Neural cell (in vitro differentiated cells): ENCODE measurements around the gene TMEM273. TPM values are rescaled to one million over a fixed set of nuclear protein-coding genes. Genes with fewer than 3 reads are reported as not detected.

Source experiments
- H2AFZ ChIP-seq: fragments of 200-600, 300-800 bp; sonication (generic), shearing (Covaris generic); 2 replicates; pipeline ENCODE4 v1.6.0; 2014; ENCODE audit warnings: low read depth, mild to moderate bottlenecking, antibody characterized with exemption, low read length, moderate library complexity
- H3F3A ChIP-seq: fragments of 200-600 bp; shearing (Covaris generic); 2 replicates; pipeline ENCODE4 v1.6.1; 2016; ENCODE audit warnings: mild to moderate bottlenecking, moderate library complexity, mixed read lengths, antibody characterized with exemption, low read length; ENCODE audit not compliant: insufficient read depth, poor library complexity, severe bottlenecking
- H3K27ac ChIP-seq: fragments of 200-600, 300-800 bp; sonication (generic), shearing (Covaris generic); 2 replicates; pipeline ENCODE4 v1.5.1; 2014; ENCODE audit warnings: mild to moderate bottlenecking, low read length, moderate library complexity
- H3K27me3 ChIP-seq: fragments of 300-800, 200-600 bp; sonication (generic), shearing (Covaris generic); 2 replicates; pipeline ENCODE4 v1.6.0; 2014; ENCODE audit warnings: mild to moderate bottlenecking, low read depth, low read length, moderate library complexity; ENCODE audit not compliant: insufficient read depth
- H3K36me3 ChIP-seq: fragments of 300-800, 200-600 bp; sonication (generic), shearing (Covaris generic); 2 replicates; pipeline ENCODE4 v1.5.1; 2014; ENCODE audit warnings: mild to moderate bottlenecking, antibody characterized with exemption, low read length, moderate library complexity; ENCODE audit not compliant: insufficient read depth
- H3K4me2 ChIP-seq: fragments of 300-800, 200-600 bp; sonication (generic), shearing (Covaris generic); 2 replicates; pipeline ENCODE4 v1.6.0; 2014; ENCODE audit warnings: mild to moderate bottlenecking, low read length
- H3K4me3 ChIP-seq: fragments of 300-800, 200-600 bp; sonication (generic), shearing (Covaris generic); 2 replicates; pipeline ENCODE4 v1.5.1; 2014; ENCODE audit warnings: mild to moderate bottlenecking, low read length, moderate library complexity
- H3K79me2 ChIP-seq: fragments of 200-600 bp; shearing (Covaris generic); replicated peaks from 2 replicates; pipeline ENCODE4 v1.6.0; 2014; ENCODE audit warnings: mild to moderate bottlenecking, low read length, moderate library complexity; ENCODE audit not compliant: insufficient read depth
- H3K9ac ChIP-seq: fragments of 300-800, 200-600 bp; sonication (generic), shearing (Covaris generic); 2 replicates; pipeline ENCODE4 v1.6.1; 2016; ENCODE audit warnings: mild to moderate bottlenecking, low read length, mixed read lengths
- H3K9me2 ChIP-seq: fragments of 200-600 bp; shearing (Covaris generic); 2 replicates; pipeline ENCODE4 v1.6.1; 2016; ENCODE audit warnings: mild to moderate bottlenecking, low read length, mixed read lengths; ENCODE audit not compliant: insufficient read depth
- H3K9me3 ChIP-seq: fragments of 200-600, 300-800 bp; sonication (generic), shearing (Covaris generic); 2 replicates; pipeline ENCODE4 v1.6.1; 2016; ENCODE audit warnings: mild to moderate bottlenecking, mixed run types, low read length, moderate library complexity, mixed read lengths
- H4K20me1 ChIP-seq: fragments of 200-600 bp; shearing (Covaris generic); 2 replicates; pipeline ENCODE4 v1.6.1; 2016; ENCODE audit warnings: mild to moderate bottlenecking, mixed run types; ENCODE audit not compliant: insufficient read depth
- EP300 ChIP-seq: fragments of 450-650 bp; conservative IDR thresholded peaks from 2 replicates; pipeline ENCODE4 v1.6.1; 2014; ENCODE audit warnings: antibody characterized with exemption, mild to moderate bottlenecking, moderate library complexity; ENCODE audit not compliant: poor library complexity, severe bottlenecking
- EZH2 ChIP-seq: fragments of 200-600, 300-800 bp; shearing (Covaris generic), sonication (generic); IDR thresholded peaks from 2 replicates; pipeline ENCODE4 v1.6.1; 2014; ENCODE audit warnings: antibody characterized with exemption, low read length, borderline replicate concordance, mild to moderate bottlenecking; ENCODE audit not compliant: insufficient read depth, poor library complexity, severe bottlenecking
- MXI1 ChIP-seq: fragments of 450-650 bp; conservative IDR thresholded peaks from 2 replicates; pipeline ENCODE4 v1.6.1; 2014; ENCODE audit warnings: antibody characterized with exemption, mild to moderate bottlenecking; ENCODE audit not compliant: poor library complexity, severe bottlenecking
- POLR2AphosphoS5 ChIP-seq: IDR thresholded peaks from 2 replicates; pipeline ENCODE4 v1.6.1; 2012
- RAD21 ChIP-seq: fragments of 450-650 bp; conservative IDR thresholded peaks from 2 replicates; pipeline ENCODE4 v1.6.1; 2014; ENCODE audit warnings: antibody characterized with exemption, mild to moderate bottlenecking, moderate library complexity
- SMC3 ChIP-seq: fragments of 450-650 bp; conservative IDR thresholded peaks from 2 replicates; pipeline ENCODE4 v1.6.1; 2014; ENCODE audit warnings: antibody characterized with exemption, mild to moderate bottlenecking, moderate library complexity; ENCODE audit not compliant: poor library complexity
- TAF1 ChIP-seq: IDR thresholded peaks from 2 replicates; pipeline ENCODE4 v1.6.1; 2012; ENCODE audit warnings: low read depth
- polyA plus RNA-seq: library from polyadenylated mRNA; depleted of rRNA; stranded (reverse); fragments of >200 nt; gene quantifications from 2 replicates; pipeline ENCODE4 v1.2.3, GENCODE V29; 2014
- TF ChIP-seq, protein P1 (sequence below): IDR thresholded peaks from 2 replicates; pipeline ENCODE4 v1.6.1; 2012; ENCODE audit warnings: borderline replicate concordance
- TF ChIP-seq, protein P2 (sequence below): fragments of 450-650 bp; IDR thresholded peaks from 2 replicates; pipeline ENCODE4 v1.5.1; 2014; ENCODE audit warnings: antibody characterized with exemption, mild to moderate bottlenecking, moderate library complexity; ENCODE audit not compliant: poor library complexity, severe bottlenecking

Gene TMEM273
- polyA plus RNA-seq, 1 donor from 2014 or later, result not detected

DNA sequence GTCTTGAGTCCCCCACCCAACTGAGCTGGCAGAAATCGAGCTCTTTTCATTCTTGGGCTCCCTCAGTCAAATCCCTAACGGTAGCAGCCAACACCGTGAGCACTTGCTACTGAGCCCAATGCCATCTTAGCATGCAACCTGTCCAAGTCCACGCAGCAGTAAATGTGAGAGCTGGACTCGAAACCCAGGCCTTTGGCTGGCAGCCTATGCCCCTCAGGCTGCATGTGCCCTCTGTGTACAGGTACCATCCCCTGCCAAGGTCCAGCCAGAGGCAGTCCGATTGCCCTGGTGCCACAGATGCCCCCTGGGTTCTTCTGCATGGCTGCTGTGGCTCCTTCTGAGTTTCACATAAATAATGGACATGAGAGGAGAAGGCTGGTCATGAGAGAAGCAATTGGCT, 1.2 kb upstream of the TMEM273 start:
- no peaks in the 10 kb centered on the region for H3K79me2 ChIP-seq
- no peaks in the 10 kb centered on the region for H3K36me3 ChIP-seq
- no peaks in the 10 kb centered on the region for H3K9me2 ChIP-seq
- H3K4me2 ChIP-seq, result no peak overlapping the region
- H4K20me1 ChIP-seq, result no peaks in the 10 kb centered on the region
- no peaks in the 10 kb centered on the region for H3K9me3 ChIP-seq
- no peak for TF ChIP-seq SMC3
- TF ChIP-seq, protein P1, sequence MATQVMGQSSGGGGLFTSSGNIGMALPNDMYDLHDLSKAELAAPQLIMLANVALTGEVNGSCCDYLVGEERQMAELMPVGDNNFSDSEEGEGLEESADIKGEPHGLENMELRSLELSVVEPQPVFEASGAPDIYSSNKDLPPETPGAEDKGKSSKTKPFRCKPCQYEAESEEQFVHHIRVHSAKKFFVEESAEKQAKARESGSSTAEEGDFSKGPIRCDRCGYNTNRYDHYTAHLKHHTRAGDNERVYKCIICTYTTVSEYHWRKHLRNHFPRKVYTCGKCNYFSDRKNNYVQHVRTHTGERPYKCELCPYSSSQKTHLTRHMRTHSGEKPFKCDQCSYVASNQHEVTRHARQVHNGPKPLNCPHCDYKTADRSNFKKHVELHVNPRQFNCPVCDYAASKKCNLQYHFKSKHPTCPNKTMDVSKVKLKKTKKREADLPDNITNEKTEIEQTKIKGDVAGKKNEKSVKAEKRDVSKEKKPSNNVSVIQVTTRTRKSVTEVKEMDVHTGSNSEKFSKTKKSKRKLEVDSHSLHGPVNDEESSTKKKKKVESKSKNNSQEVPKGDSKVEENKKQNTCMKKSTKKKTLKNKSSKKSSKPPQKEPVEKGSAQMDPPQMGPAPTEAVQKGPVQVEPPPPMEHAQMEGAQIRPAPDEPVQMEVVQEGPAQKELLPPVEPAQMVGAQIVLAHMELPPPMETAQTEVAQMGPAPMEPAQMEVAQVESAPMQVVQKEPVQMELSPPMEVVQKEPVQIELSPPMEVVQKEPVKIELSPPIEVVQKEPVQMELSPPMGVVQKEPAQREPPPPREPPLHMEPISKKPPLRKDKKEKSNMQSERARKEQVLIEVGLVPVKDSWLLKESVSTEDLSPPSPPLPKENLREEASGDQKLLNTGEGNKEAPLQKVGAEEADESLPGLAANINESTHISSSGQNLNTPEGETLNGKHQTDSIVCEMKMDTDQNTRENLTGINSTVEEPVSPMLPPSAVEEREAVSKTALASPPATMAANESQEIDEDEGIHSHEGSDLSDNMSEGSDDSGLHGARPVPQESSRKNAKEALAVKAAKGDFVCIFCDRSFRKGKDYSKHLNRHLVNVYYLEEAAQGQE, result no peak
- TF ChIP-seq TAF1, result no peak
- TF ChIP-seq, protein P2, sequence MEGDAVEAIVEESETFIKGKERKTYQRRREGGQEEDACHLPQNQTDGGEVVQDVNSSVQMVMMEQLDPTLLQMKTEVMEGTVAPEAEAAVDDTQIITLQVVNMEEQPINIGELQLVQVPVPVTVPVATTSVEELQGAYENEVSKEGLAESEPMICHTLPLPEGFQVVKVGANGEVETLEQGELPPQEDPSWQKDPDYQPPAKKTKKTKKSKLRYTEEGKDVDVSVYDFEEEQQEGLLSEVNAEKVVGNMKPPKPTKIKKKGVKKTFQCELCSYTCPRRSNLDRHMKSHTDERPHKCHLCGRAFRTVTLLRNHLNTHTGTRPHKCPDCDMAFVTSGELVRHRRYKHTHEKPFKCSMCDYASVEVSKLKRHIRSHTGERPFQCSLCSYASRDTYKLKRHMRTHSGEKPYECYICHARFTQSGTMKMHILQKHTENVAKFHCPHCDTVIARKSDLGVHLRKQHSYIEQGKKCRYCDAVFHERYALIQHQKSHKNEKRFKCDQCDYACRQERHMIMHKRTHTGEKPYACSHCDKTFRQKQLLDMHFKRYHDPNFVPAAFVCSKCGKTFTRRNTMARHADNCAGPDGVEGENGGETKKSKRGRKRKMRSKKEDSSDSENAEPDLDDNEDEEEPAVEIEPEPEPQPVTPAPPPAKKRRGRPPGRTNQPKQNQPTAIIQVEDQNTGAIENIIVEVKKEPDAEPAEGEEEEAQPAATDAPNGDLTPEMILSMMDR, result no peak
- no peak for TF ChIP-seq POLR2AphosphoS5
- TF ChIP-seq EP300, result no peak
- TF ChIP-seq EZH2, result no peak
- no peak for TF ChIP-seq MXI1
- TF ChIP-seq RAD21, result no peak
- H2AFZ ChIP-seq, result no peak overlapping the region
- no peak overlapping the region for H3K27ac ChIP-seq
- no peak overlapping the region for H3K9ac ChIP-seq
- no peak overlapping the region for H3K4me3 ChIP-seq
- H3K27me3 ChIP-seq, result no peaks in the 10 kb centered on the region
- H3F3A ChIP-seq, result no peaks in the 10 kb centered on the region

DNA sequence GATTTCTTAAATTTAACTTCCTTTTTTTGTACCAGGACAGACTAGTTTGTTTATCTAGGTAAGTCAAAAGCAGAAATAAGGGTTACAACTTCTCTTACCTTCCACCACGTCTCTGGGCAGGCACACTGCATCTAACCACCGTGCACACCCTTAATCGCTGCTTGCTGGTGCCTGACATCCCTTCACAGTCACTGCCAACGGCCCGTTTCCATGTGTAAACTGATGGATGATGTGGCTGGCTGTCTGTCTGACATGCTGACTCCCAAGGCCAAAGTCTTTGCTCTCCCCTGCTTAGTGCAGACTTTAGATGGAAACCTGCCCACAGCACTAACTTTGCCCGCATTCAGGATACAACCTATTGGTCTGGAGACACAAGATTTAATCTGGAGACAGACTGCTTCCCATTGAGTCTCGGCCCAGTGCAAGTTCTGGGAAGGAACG, 1.1 kb downstream of the TMEM273 start:
- Histone ChIP-seq H3K4me3 (no peak overlapping the region), H4K20me1 (no peaks in the 10 kb centered on the region), H3K27me3 (no peaks in the 10 kb centered on the region), H3K9me3 (no peaks in the 10 kb centered on the region), H3K36me3 (no peaks in the 10 kb centered on the region), H3K9me2 (no peaks in the 10 kb centered on the region), H3F3A (no peaks in the 10 kb centered on the region), H3K9ac (no peak overlapping the region), H3K27ac (no peak overlapping the region), H3K4me2 (no peak overlapping the region), H3K79me2 (no peaks in the 10 kb centered on the region), H2AFZ (no peak overlapping the region)
- TF ChIP-seq POLR2AphosphoS5 (no peak), EP300 (no peak), SMC3 (no peak)

DNA sequence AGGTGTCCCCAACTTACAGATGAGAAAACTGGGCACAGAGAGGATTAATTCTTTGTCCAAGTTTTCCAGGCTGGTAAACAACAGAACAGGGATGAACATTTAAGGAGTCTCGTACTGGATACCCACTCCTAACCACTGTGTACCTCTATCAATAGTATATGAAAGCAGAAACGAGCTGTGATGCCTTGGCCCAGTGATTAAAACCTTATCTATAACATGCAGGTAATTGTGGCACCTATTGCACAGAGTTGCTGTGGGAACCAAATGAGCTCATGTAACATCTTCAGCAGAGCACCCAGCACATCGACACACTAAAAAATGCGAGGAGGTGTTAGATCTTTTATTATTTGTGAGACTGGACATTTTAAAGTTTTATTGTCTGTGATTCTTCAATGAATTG, 1.6 kb downstream of the TMEM273 start:
- H3K9ac ChIP-seq, result no peak overlapping the region
- H3K79me2 ChIP-seq, result no peaks in the 10 kb centered on the region
- no peaks in the 10 kb centered on the region for H3F3A ChIP-seq
- TF ChIP-seq EZH2, result no peak
- no peak for TF ChIP-seq MXI1
- TF ChIP-seq, protein P1, result no peak
- TF ChIP-seq EP300, result no peak
- no peak for TF ChIP-seq POLR2AphosphoS5
- TF ChIP-seq TAF1, result no peak
- no peak for TF ChIP-seq RAD21
- TF ChIP-seq, protein P2, result no peak
- no peak for TF ChIP-seq SMC3
- no peaks in the 10 kb centered on the region for H3K9me3 ChIP-seq
- no peak overlapping the region for H3K4me2 ChIP-seq
- H3K27me3 ChIP-seq, result no peaks in the 10 kb centered on the region
- H3K27ac ChIP-seq, result no peak overlapping the region
- H2AFZ ChIP-seq, result no peak overlapping the region
- H3K4me3 ChIP-seq, result no peak overlapping the region
- no peaks in the 10 kb centered on the region for H3K9me2 ChIP-seq
- H4K20me1 ChIP-seq, result no peaks in the 10 kb centered on the region
- H3K36me3 ChIP-seq, result no peaks in the 10 kb centered on the region
